ENCODE results near the gene MAD1L1. TPM values are rescaled to one million over a fixed set of nuclear protein-coding genes. Genes with fewer than 3 reads are reported as not detected.

Gene MAD1L1
- total and polyA plus RNA-seq, 2 of the 13 experiments (the other 11 are each of a cell fraction or from before 2014, with no cell fraction given), result 17.4 to 64.7 TPM

GRCh38 chr7:1911571-1911970 lies 321.2 kb downstream of the MAD1L1 start (continued):
- TF ChIP-seq RBFOX2 (IDR thresholded peaks at IDR 0.05; ENCODE audit: low read depth, low read length), result no peak
- no peak for TF ChIP-seq ZNF605 (CRISPR knock-in tag; IDR thresholded peaks at IDR 0.05)
- TF ChIP-seq NR2F1 (CRISPR knock-in tag; IDR thresholded peaks at IDR 0.05), result no peak
- no peak for TF ChIP-seq ZFP91 (CRISPR knock-in tag; IDR thresholded peaks at IDR 0.05; ENCODE audit: borderline replicate concordance)
- TF ChIP-seq MNT (IDR thresholded peaks at IDR 0.05), result no peak
- no peak for TF ChIP-seq ZNF18 (CRISPR knock-in tag; IDR thresholded peaks at IDR 0.05; ENCODE audit: insufficient replicate concordance)

GRCh38 chr7:1910827-1911226 lies 321.9 kb downstream of the MAD1L1 start:
- intact Hi-C loops (cut with micrococcal nuclease; ENCODE audit: unreplicated experiment), result no loop called here
- Histone ChIP-seq H3K36me3 (replicated peaks in 1 of 2; ENCODE audit: control insufficient read depth in 1 of 2, insufficient read depth in 2 of 2, low read length in 2 of 2) (peaks cover 2 to 3% of the 10 kb centered on the region in 2 experiments; a peak in 1 of 5 replicates), H3K79me2 (ENCODE audit: insufficient read depth, low read length) (no peaks in the 10 kb centered on the region), H2AFZ (ENCODE audit: low read length) (no peak overlapping the region), H3K4me3 (replicated peaks in 1 of 3; ENCODE audit: insufficient read depth in 1 of 3, low read depth in 2 of 3, low read length in 3 of 3) (no peak overlapping the region), H3K9ac (ENCODE audit: insufficient read depth, low read depth, low read length) (no peak overlapping the region), H3K27ac (ENCODE audit: extremely low read length, insufficient read depth, low read length) (no peak overlapping the region), H3K4me2 (ENCODE audit: low read depth, low read length) (no peak overlapping the region), H3K27me3 (ENCODE audit: control insufficient read depth in 1 of 2, insufficient read depth in 2 of 2, low read length in 2 of 2) (no peaks in the 10 kb centered on the region), H3K4me1 (ENCODE audit: insufficient read depth, low read length) (no peaks in the 10 kb centered on the region), H4K20me1 (ENCODE audit: insufficient read depth, low read length) (no peaks in the 10 kb centered on the region), H3K9me3 (ENCODE audit: low read length) (no peaks in the 10 kb centered on the region)
- 92% methylated on average over 7 of the region's 18 CpGs for WGBS (ENCODE audit: low lambda C conversion rate)
- POLR2A ChIA-PET, result no interaction called here
- CTCF ChIA-PET (ENCODE audit: low intra/inter-chr PET ratio, low total read pairs), result no interaction called here
- in situ Hi-C loops (cut with HindIII; ENCODE audit: extremely low pct_ligation_motif_present, low pct_unique_long_range_greater_than_20kb), result no loop called here
- DNase-seq (ENCODE audit: low spot score) (no peak), ATAC-seq (no peak), FAIRE-seq (no peak)
- no peak for TF ChIP-seq GFI1 (CRISPR knock-in tag; IDR thresholded peaks at IDR 0.05; ENCODE audit: borderline replicate concordance)
- no peak for TF ChIP-seq TIGD3 (CRISPR knock-in tag; IDR thresholded peaks at IDR 0.05; ENCODE audit: borderline replicate concordance)
- TF ChIP-seq HBP1 (CRISPR knock-in tag; IDR thresholded peaks at IDR 0.05; ENCODE audit: low read depth), result no peak
- no TSS peak for BruUV-seq (replicated peaks)

Data from HepG2 (cell line).